H9 (cell line): ENCODE measurements around the gene RDH5. TPM values are rescaled to one million over a fixed set of nuclear protein-coding genes. Genes with fewer than 3 reads are reported as not detected.

ENCODE experiments used
- DNase-seq: peaks from one replicate; pipeline ENCODE4 v3.0.0-alpha.2; 2017
- H2AFZ ChIP-seq: one replicate; pipeline ENCODE4 v1.6.1; 2013; ENCODE audit warnings: mild to moderate bottlenecking, low read length, control low read depth, moderate library complexity
- H2AK5ac ChIP-seq: 2 replicates; pipeline ENCODE4 v1.6.1; 2013; ENCODE audit warnings: low read length, control low read depth, mixed read lengths; ENCODE audit not compliant: insufficient read length
- H2BK120ac ChIP-seq: one replicate; pipeline ENCODE4 v1.6.1; 2013; ENCODE audit warnings: low read depth, mild to moderate bottlenecking, low read length, control low read depth, inconsistent platforms; ENCODE audit not compliant: poor library complexity, severe bottlenecking
- H2BK12ac ChIP-seq: 2 replicates; pipeline ENCODE4 v1.6.1; 2013; ENCODE audit warnings: low read length, control low read depth, mixed read lengths, low read depth; ENCODE audit not compliant: insufficient read length
- H2BK15ac ChIP-seq: 2 replicates; pipeline ENCODE4 v1.6.1; 2013; ENCODE audit warnings: low read depth, low read length, control low read depth
- H2BK20ac ChIP-seq: one replicate; pipeline ENCODE4 v1.6.1; 2013; ENCODE audit warnings: low read depth, mild to moderate bottlenecking, low read length, control low read depth, inconsistent platforms; ENCODE audit not compliant: poor library complexity, severe bottlenecking
- H2BK5ac ChIP-seq: 2 replicates; pipeline ENCODE4 v1.6.1; 2013; ENCODE audit warnings: low read length, control low read depth, mixed read lengths; ENCODE audit not compliant: insufficient read length
- H3K14ac ChIP-seq: 2 replicates; pipeline ENCODE4 v1.6.1; 2013; ENCODE audit warnings: low read length, control low read depth; ENCODE audit not compliant: insufficient read depth
- H3K18ac ChIP-seq: 2 replicates; pipeline ENCODE4 v1.6.1; 2013; ENCODE audit warnings: low read depth, mild to moderate bottlenecking, mixed read lengths, low read length, control low read depth; ENCODE audit not compliant: insufficient read length
- H3K23ac ChIP-seq: 2 replicates; pipeline ENCODE4 v1.6.1; 2013; ENCODE audit warnings: low read length, control low read depth, mixed read lengths, low read depth; ENCODE audit not compliant: insufficient read length
- H3K23me2 ChIP-seq: 2 replicates; pipeline ENCODE4 v1.6.1; 2013; ENCODE audit warnings: low read depth, mild to moderate bottlenecking, mixed read lengths, low read length, control low read depth; ENCODE audit not compliant: insufficient read length, poor library complexity, severe bottlenecking
- H3K27ac ChIP-seq: 2 replicates; pipeline ENCODE4 v1.5.1; 2013; ENCODE audit warnings: low read length, control low read depth, mixed read lengths, low read depth; ENCODE audit not compliant: insufficient read length
- H3K27me3 ChIP-seq: 2 replicates; pipeline ENCODE4 v1.6.1; 2013; ENCODE audit warnings: low read length, control low read depth, inconsistent platforms; ENCODE audit not compliant: insufficient read depth
- H3K4ac ChIP-seq: 2 replicates; pipeline ENCODE4 v1.6.1; 2013; ENCODE audit warnings: low read depth, mild to moderate bottlenecking, control low read depth, inconsistent platforms, low read length, moderate library complexity
- H3K4me1 ChIP-seq: 2 replicates; pipeline ENCODE4 v1.6.1; 2013; ENCODE audit warnings: low read length, control low read depth, inconsistent platforms; ENCODE audit not compliant: insufficient read depth
- H3K4me2 ChIP-seq: 2 replicates; pipeline ENCODE4 v1.6.1; 2013; ENCODE audit warnings: low read length, control low read depth, mixed read lengths; ENCODE audit not compliant: insufficient read length, insufficient read depth
- H3K56ac ChIP-seq: 2 replicates; pipeline ENCODE4 v1.6.1; 2013; ENCODE audit warnings: low read depth, mild to moderate bottlenecking, mixed read lengths, low read length, control low read depth; ENCODE audit not compliant: insufficient read length
- H3K79me1 ChIP-seq: 2 replicates; pipeline ENCODE4 v1.6.1; 2013; ENCODE audit warnings: low read depth, mild to moderate bottlenecking, moderate library complexity, low read length, control low read depth, inconsistent platforms; ENCODE audit not compliant: insufficient read depth, poor library complexity, severe bottlenecking
- H3K79me2 ChIP-seq: 2 replicates; pipeline ENCODE4 v1.6.1; 2013; ENCODE audit warnings: low read length, control low read depth, inconsistent platforms; ENCODE audit not compliant: insufficient read depth
- H3K9ac ChIP-seq: 2 replicates; pipeline ENCODE4 v1.6.1; 2013; ENCODE audit warnings: low read length, control low read depth, mixed read lengths; ENCODE audit not compliant: insufficient read length; ENCODE audit errors: extremely low read depth
- H3K9me3 ChIP-seq: one replicate; pipeline ENCODE4 v1.6.1; 2013; ENCODE audit warnings: low read depth, low read length, inconsistent platforms; ENCODE audit not compliant: control insufficient read depth
- H3T11ph ChIP-seq: one replicate; pipeline ENCODE4 v1.6.1; 2013; ENCODE audit warnings: mild to moderate bottlenecking, low read length, control low read depth, inconsistent platforms
- H4K20me1 ChIP-seq: one replicate; pipeline ENCODE4 v1.6.1; 2013; ENCODE audit not compliant: control insufficient read depth, insufficient read length, insufficient read depth
- H4K5ac ChIP-seq: 2 replicates; pipeline ENCODE4 v1.6.1; 2013; ENCODE audit warnings: low read depth, mild to moderate bottlenecking, mixed read lengths, low read length, control low read depth; ENCODE audit not compliant: insufficient read length
- H4K8ac ChIP-seq: replicated peaks from 2 replicates; pipeline ENCODE4 v1.6.1; 2013; ENCODE audit warnings: low read length, control low read depth, mixed read lengths, low read depth; ENCODE audit not compliant: insufficient read length
- H4K91ac ChIP-seq: 2 replicates; pipeline ENCODE4 v1.6.1; 2013; ENCODE audit warnings: low read depth, mild to moderate bottlenecking, moderate library complexity, mixed read lengths, low read length, control low read depth; ENCODE audit not compliant: insufficient read length
- H3K27ac Mint-ChIP-seq, 3 experiments: 2 replicates in 2 of 3; 3 replicates in 1 of 3; pipeline ENCODE4 v1.8.0; 2020 to 2021; ENCODE audit warnings: mixed read lengths in 3 of 3, mild to moderate bottlenecking in 1 of 3, moderate library complexity in 1 of 3
- H3K27me3 Mint-ChIP-seq: 2 replicates; pipeline ENCODE4 v1.8.0; 2021; ENCODE audit warnings: low read depth, mild to moderate bottlenecking, moderate library complexity, mixed read lengths
- H3K36me3 Mint-ChIP-seq, 3 experiments: 2 replicates in 2 of 3; 3 replicates in 1 of 3; pipeline ENCODE4 v1.8.0; 2020 to 2021; ENCODE audit warnings: low read depth in 3 of 3, mixed read lengths in 3 of 3; ENCODE audit not compliant: insufficient read depth in 1 of 3
- H3K4me1 Mint-ChIP-seq, 2 experiments: 2 replicates each; pipeline ENCODE4 v1.8.0; 2020; ENCODE audit warnings: mixed read lengths in 2 of 2
- H3K4me3 Mint-ChIP-seq, 2 experiments: 2 replicates in 1 of 2; 3 replicates in 1 of 2; pipeline ENCODE4 v1.8.0; 2020 to 2021; ENCODE audit warnings: mild to moderate bottlenecking in 2 of 2, mixed read lengths in 2 of 2, moderate library complexity in 1 of 2
- H3K9me3 Mint-ChIP-seq, 2 experiments: 2 replicates in 1 of 2; 3 replicates in 1 of 2; pipeline ENCODE4 v1.8.0; 2020; ENCODE audit warnings: mild to moderate bottlenecking in 2 of 2, mixed read lengths in 2 of 2, moderate library complexity in 1 of 2
- WGBS: extraction: QIAGEN DNeasy Blood & Tissue Kit; methylation state at CpG from one replicate; pipeline ENCODE4 v1.1.7; 2013; ENCODE audit warnings: missing lambda C conversion rate, low lambda C conversion rate, mixed read lengths; ENCODE audit not compliant: insufficient read length; ENCODE audit errors: extremely low coverage; 5-methylcytosine and 5-hydroxymethylcytosine counted together
- total RNA-seq: library from RNA; stranded (reverse); gene quantifications from 2 replicates; pipeline ENCODE4 v1.2.1, GENCODE V29; 2021
- TF ChIP-seq, protein P1 (sequence below): fragments of 200-600 bp; sonication (generic); conservative IDR thresholded peaks from 3 replicates; pipeline ENCODE4 v1.8.0; 2021; ENCODE audit warnings: antibody characterized with exemption, mild to moderate bottlenecking

Gene RDH5
- total RNA-seq, 1 experiment from 2014 or later, result 6.6 TPM

GRCh38 chr12:55675666-55676065 lies 44.5 kb upstream of the RDH5 start:
- Mint-ChIP-seq H3K4me3 (no peak overlapping the region), H3K4me1 (no peaks in the 10 kb centered on the region; a peak in 1 of 4 replicates), H3K36me3 (no peaks in the 10 kb centered on the region), H3K27ac (no peak overlapping the region), H3K9me3 (no peaks in the 10 kb centered on the region), H3K27me3 (peaks cover 11% of the 10 kb centered on the region)
- H4K8ac ChIP-seq, result no peak overlapping the region
- no peak overlapping the region for H2AFZ ChIP-seq
- H3K4me2 ChIP-seq, result no peak overlapping the region
- no peak overlapping the region for H2BK15ac ChIP-seq
- H2BK20ac ChIP-seq, result no peak overlapping the region
- no peak overlapping the region for H2AK5ac ChIP-seq
- no peak overlapping the region for H3K27ac ChIP-seq
- no peak overlapping the region for H3K4ac ChIP-seq
- no peak overlapping the region for H2BK120ac ChIP-seq
- H2BK12ac ChIP-seq, result no peak overlapping the region
- no peak overlapping the region for H3K56ac ChIP-seq
- H3K4me1 ChIP-seq, result no peaks in the 10 kb centered on the region
- H3K9me3 ChIP-seq, result no peaks in the 10 kb centered on the region
- no peak for DNase-seq
- H3K79me2 ChIP-seq, result no peaks in the 10 kb centered on the region
- H3K27me3 ChIP-seq, result no peaks in the 10 kb centered on the region
- H4K20me1 ChIP-seq, result no peaks in the 10 kb centered on the region
- no peaks in the 10 kb centered on the region for H3K23me2 ChIP-seq
- no peak overlapping the region for H3K9ac ChIP-seq
- no peak overlapping the region for H4K5ac ChIP-seq
- no peak overlapping the region for H3K23ac ChIP-seq
- H3K18ac ChIP-seq, result no peak overlapping the region
- no CpG with 5 or more reads among the region's 8 CpGs for WGBS
- no peak overlapping the region for H3T11ph ChIP-seq
- no peak overlapping the region for H2BK5ac ChIP-seq
- no peak overlapping the region for H3K14ac ChIP-seq
- TF ChIP-seq, protein P1, sequence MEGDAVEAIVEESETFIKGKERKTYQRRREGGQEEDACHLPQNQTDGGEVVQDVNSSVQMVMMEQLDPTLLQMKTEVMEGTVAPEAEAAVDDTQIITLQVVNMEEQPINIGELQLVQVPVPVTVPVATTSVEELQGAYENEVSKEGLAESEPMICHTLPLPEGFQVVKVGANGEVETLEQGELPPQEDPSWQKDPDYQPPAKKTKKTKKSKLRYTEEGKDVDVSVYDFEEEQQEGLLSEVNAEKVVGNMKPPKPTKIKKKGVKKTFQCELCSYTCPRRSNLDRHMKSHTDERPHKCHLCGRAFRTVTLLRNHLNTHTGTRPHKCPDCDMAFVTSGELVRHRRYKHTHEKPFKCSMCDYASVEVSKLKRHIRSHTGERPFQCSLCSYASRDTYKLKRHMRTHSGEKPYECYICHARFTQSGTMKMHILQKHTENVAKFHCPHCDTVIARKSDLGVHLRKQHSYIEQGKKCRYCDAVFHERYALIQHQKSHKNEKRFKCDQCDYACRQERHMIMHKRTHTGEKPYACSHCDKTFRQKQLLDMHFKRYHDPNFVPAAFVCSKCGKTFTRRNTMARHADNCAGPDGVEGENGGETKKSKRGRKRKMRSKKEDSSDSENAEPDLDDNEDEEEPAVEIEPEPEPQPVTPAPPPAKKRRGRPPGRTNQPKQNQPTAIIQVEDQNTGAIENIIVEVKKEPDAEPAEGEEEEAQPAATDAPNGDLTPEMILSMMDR, result no peak
- H3K79me1 ChIP-seq, result no peaks in the 10 kb centered on the region
- no peak overlapping the region for H4K91ac ChIP-seq
